HG03066 (cell line): ENCODE results near the gene ROMO1.
"Not testable (repeated sequence)": the region's sequence is repeated elsewhere in the genome, so short reads cannot be mapped to it uniquely, and the experiment has no call there.

Source experiments
- ATAC-seq: cut with Tn5 transposase; IDR thresholded peaks from one replicate; pipeline ENCODE4 v1.9.1; 2021; ENCODE audit warnings: low read depth; ENCODE audit not compliant: unreplicated experiment

ROMO1 gene

GRCh38 chr20:35744492-35744841, 45.3 kb downstream of the ROMO1 start:
- not testable (repeated sequence) for ATAC-seq
